Fibroblast of the aortic adventitia (primary cell): ENCODE data around the gene PRDX2. TPM values are rescaled to one million over a fixed set of nuclear protein-coding genes. Genes with fewer than 3 reads are reported as not detected.
"Not testable (repeated sequence)": the region's sequence is repeated elsewhere in the genome, so short reads cannot be mapped to it uniquely, and the experiment has no call there.

Experiments used
- DNase-seq: peaks from one replicate; pipeline ENCODE4 v3.0.0-alpha.2; 2010; ENCODE audit warnings: low read depth
- H3K4me3 ChIP-seq: 2 replicates; pipeline ENCODE4 v1.5.1; 2011; ENCODE audit warnings: low read depth, mild to moderate bottlenecking, control low read depth, low read length, moderate library complexity
- CTCF ChIP-seq: IDR thresholded peaks from 2 replicates; pipeline ENCODE4 v1.5.1; 2011; ENCODE audit warnings: mild to moderate bottlenecking, low read length, control low read depth, inconsistent platforms; ENCODE audit not compliant: insufficient read depth
- total RNA-seq: library from RNA; depleted of rRNA; stranded (reverse); fragments of >200 nt; gene quantifications from 2 replicates; pipeline ENCODE4 v1.2.3, GENCODE V29; 2012; ENCODE audit warnings: low replicate concordance

The PRDX2 gene
- total RNA-seq, 1 donor = 163 TPM

- no peak for DNase-seq
- H3K4me3 ChIP-seq = peak overlapping the region; percentile 94
- no peak for TF ChIP-seq CTCF
Measured at GRCh38 chr19:12800923-12801465, 606 bp downstream of the PRDX2 start.

GRCh38 chr19:12800466-12800770 is 1.2 kb downstream of the PRDX2 start:
- TF ChIP-seq CTCF = no peak
- peak overlapping the region; percentile 94 for H3K4me3 ChIP-seq
- DNase-seq = no peak

- no peak for TF ChIP-seq CTCF
- no peak for DNase-seq
- H3K4me3 ChIP-seq = no peak overlapping the region
Measured at GRCh38 chr19:12799742-12800465, 1.7 kb downstream of the PRDX2 start.

- not testable (repeated sequence) for H3K4me3 ChIP-seq, DNase-seq
Measured at GRCh38 chr19:12797607-12798006, 4.0 kb downstream of the PRDX2 start.

GRCh38 chr19:12797141-12797587 is 4.4 kb downstream of the PRDX2 start:
- DNase-seq = no peak
- no peak overlapping the region for H3K4me3 ChIP-seq
- TF ChIP-seq CTCF = no peak

GRCh38 chr19:12796146-12797071 is 5.2 kb downstream of the PRDX2 start:
- TF ChIP-seq CTCF = peak; percentile 98
- peak; percentile 86 for DNase-seq
- no peak overlapping the region for H3K4me3 ChIP-seq

- no peak for TF ChIP-seq CTCF
- no peak overlapping the region for H3K4me3 ChIP-seq
- DNase-seq = peak; percentile 55
Measured at GRCh38 chr19:12794971-12795381, 6.6 kb downstream of the PRDX2 start.
